ENCODE data around the gene TADA1.
A peak's percentile ranks its signal among the peaks of the same experiment; 100 is the strongest.
"Not testable (repeated sequence)": the region's sequence is repeated elsewhere in the genome, so short reads cannot be mapped to it uniquely, and the experiment has no call there.

Gene TADA1

GRCh38 chr1:166888373-166889111, 12.5 kb upstream of the TADA1 start:
- DNase-seq, result no peak

- no peak for DNase-seq
These were observed 8.9 kb upstream of the TADA1 start for GRCh38 chr1:166884971-166885370.

GRCh38 chr1:166884040-166884642, 8.1 kb upstream of the TADA1 start:
- DNase-seq, result peak; percentile 10

DNA sequence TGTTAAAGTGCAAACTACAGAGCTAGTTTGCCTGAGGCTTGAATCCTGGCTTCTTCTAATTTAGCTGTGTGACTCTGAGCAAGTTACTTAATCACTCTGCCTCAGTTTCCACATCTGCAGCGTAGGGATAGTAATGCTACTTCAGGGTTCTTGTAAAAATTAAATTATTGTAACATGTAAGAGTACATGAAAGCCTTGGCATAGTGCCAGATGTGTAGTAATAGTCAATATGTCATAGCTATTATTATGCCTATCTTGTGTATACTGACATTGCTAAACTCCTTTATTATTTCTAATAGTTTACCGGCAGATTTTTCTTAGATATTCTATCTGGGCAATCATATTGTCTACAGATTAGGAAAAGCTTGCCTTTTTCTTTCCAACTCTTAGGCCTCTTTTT, 6.8 kb upstream of the TADA1 start:
- no peak for DNase-seq

DNA sequence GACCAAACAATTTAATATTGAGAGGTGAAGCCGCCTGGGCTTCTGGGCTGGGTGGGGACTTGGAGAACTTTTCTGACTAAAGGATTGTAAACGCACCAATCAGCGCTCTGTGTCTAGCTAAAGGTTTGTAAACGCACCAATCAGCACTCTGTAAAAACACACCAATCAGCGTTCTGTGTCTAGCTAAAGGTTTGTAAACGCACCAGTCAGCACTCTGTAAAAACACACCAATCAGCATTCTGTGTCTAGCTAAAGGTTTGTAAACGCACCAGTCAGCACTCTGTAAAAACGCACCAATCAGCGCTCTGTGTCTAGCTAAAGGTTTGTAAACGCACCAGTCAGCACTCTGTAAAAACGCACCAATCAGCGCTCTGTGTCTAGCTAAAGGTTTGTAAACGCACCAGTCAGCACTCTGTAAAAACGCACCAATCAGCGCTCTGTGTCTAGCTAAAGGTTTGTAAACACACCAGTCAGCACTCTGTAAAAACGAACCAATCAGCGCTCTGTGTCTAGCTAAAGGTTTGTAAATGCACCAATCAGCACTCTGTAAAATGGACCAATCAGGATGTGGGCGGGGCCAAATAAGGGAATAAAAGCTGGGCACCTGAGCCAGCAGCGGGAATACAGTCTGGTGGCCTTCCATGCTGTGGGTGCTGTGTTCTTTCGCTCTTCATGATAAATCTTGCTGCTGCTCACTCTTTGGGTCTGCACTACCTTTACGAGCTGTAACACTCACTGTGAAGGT, 2.3 kb upstream of the TADA1 start:
- DNase-seq, result not testable (repeated sequence)

- DNase-seq, result no peak
These were observed 425 bp upstream of the TADA1 start for GRCh38 chr1:166876540-166876838.

DNA sequence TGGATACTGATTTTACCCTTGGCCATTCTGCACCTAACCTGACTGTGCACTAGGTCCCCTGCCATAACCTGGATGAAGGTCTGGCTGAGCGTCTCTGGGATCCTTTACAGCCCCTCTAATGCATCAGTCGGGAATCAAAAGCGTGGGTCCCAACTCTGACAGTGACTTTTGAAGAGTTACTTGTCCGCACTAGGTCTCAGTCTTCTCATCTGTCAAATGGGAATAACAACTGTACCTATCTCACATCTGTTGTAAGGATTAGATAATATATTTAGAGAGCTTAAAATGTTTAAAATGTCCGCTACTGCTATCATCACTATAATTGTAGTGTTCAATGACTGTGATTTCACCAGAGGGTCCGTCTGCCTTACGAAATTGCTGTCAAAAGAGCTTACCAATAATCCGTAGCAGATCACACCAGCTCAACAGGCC, 746 bp downstream of the TADA1 start:
- no peak for DNase-seq

DNA sequence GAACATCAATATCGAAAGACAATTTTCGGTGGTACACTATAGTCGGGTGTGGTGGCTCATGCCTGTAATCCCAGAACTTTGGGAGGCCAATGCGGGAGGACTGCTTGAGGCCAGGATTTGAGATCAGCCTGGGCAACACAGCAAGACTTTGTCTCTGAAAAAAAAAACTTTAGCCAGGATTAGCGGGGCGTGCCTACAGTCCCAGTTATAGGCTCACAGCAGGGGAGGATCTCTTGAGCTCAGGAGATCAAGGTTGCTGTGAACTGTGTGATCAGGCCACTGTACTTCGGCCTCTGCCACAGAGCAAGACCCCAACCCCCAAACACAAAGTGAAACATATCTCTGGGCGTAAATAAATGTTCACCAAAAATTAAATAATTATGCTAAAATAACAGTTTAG, 1.6 kb downstream of the TADA1 start:
- no peak for DNase-seq

- no peak for DNase-seq
These were observed 5.5 kb downstream of the TADA1 start for GRCh38 chr1:166870584-166870983.

- no peak for DNase-seq
These were observed 6.6 kb downstream of the TADA1 start for GRCh38 chr1:166869318-166870099.

DNA sequence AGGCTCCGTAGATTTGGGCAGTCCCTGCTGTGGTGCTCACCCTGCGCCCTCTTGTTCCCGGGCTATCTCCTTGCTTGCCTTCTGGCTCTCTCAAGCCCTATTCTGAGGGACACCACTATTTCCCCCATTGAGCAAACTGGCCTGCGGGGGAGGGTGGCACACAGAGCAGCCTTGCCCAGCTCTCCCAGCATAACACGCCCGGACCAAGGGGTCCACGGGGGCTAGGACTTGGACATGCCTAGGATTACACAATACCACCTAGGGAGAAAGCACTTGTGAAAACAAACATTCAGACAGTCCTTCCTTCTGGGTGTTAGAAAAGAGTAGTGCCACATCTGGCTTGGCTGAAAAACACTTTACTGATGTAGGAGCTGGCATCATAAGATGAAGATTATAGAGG, 7.4 kb downstream of the TADA1 start:
- no peak for DNase-seq

- no peak for DNase-seq
These were observed 10.1 kb downstream of the TADA1 start for GRCh38 chr1:166865926-166866325.

DNA sequence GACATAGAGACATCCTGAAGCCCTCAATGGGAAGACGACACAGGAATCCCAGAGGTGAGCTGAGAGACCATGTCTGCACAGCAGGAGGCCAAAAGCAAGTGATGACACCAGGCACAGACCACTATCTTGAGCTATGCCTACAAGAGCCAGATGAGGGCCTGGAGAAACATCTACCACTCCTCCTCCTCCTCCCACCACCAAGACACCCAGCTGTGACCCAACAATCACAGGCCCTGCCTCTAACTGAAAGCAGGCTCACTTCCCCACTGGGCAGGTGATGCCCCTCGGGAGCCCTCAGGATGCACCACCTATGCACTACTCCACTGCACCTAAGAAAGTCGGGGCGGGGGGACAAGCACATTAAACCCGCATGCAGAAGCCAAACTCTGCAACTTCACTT, 16.5 kb downstream of the TADA1 start:
- DNase-seq, result no peak

GRCh38 chr1:166858726-166859419, 17.2 kb downstream of the TADA1 start:
- DNase-seq, result no peak

DNA sequence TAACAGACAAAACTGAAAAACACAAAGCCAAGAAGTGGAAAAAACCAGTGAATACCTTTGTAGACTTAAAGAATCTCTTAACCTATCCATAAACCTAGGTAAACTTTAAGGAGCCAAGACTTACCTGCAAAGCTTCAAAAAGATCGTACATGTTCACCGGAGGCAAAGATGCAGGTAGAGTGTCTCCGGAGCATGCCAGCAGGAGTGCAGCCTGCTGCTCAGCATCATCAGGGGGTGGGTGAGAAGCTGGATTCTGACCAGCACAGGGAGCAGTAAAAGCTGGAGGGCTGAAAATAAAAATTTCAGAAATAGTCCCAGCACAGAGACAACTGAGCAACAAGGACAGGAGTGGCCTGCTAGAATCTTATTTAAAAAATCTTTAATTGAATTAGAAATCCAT, 18.1 kb downstream of the TADA1 start:
- no peak for DNase-seq

DNA sequence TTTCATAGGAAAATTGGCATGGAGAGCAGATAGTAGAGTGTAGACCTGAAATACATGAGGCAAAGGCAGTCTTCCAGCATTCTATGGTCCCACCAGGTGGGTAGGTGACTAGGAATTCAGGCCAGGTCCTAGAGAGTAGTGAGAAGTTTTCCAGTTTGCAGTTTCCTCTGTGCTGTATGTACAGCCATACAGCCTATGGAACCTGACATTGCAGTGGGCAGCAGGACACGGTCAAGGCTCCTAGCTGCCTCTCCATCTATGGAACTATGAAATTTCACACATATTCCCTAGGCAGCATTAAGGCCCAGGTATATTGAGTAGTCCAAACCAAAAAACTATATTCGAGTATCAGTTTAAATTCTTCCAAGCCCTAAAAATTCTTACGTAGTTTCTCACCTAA, 20.5 kb downstream of the TADA1 start:
- DNase-seq, result no peak

DNA sequence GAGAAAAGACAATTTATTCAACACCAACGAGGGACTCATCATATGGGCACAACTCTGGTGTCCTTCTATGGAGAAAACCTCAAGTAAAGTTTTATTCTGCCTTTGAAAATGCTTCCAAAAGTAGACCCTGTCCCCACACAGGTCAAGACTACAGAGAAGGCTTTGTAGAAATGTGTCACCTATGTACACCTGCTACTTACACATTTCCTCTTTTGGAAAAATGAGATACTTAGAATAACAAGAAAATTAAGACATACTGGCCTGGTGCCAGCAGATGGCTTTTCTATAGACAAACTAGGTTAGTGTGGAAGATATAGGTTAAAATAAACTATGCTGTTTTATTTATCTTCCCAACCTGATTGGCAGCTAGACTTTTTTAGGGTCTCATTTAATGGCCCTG, 23.1 kb downstream of the TADA1 start:
- no peak for DNase-seq

- no peak for DNase-seq
These were observed 26.9 kb downstream of the TADA1 start for GRCh38 chr1:166849135-166849534.

GRCh38 chr1:166848193-166848592, 27.9 kb downstream of the TADA1 start:
- no peak for DNase-seq

DNA sequence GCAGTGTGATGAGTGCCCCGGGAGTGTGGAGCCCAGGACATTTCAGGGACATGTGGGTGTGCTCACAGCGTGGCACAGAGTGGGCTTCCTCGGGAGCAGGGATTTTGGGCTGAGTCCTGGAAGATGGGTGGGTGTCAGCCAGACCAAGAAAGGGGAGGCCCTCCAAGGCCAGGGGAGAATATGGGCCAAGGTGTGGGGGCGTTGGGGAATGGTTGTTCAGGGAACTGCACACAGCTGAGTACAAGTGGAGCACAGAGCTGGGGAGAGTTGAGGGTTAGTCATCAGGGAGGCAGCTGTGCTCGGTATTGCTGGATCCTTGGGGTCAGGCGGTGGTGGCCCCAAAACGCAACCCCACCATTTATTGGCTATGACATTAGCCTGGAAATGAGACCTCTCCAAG, 31.3 kb downstream of the TADA1 start:
- no peak for DNase-seq

DNA sequence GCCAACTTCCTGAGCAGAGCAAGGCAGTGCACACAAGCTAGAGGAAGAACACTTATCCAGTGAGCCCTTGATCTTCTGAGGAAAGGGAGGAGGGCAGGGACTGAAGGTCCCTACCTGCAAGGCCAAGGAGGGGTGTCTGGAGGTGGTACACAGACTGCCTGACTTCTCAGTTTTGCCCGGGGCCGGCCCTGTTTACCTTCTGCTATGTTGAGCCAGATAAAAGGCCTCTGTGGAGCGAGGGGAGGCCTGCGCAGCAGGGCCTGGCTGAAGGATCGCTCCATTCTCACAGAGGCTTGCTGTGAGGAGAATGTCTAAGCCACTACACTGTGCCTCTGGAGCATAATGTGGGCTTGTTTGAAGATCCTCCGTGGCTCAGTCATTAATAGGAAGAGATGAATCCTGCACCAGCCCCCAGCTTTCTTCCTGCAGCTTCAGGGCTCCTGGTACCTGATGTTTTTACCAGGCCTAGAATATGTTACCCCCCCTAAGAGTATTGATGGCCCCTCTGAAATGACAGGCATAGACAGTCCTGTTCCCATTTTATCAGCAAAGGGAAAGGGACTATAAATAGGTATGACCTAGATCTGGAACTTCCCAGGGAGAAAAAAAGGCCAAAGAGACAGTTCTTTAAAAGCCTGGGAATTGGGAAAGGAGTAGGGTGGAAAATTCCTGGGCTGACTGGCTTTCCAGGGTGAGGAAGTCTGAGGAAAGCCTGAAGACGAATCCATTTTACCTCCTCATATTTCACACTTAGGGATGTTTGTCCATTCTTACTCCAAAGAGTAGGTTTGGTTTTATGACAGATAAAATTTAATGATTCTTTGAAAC, 32.1 kb downstream of the TADA1 start:
- no peak for DNase-seq

GRCh38 chr1:166843322-166843721, 32.7 kb downstream of the TADA1 start:
- DNase-seq, result no peak
